ENCODE measurements around the gene IRX5. TPM values are rescaled to one million over a fixed set of nuclear protein-coding genes. Genes with fewer than 3 reads are reported as not detected.

IRX5 gene
- total RNA-seq, 1 donor from 2014 or later, result 17.4 TPM

DNA sequence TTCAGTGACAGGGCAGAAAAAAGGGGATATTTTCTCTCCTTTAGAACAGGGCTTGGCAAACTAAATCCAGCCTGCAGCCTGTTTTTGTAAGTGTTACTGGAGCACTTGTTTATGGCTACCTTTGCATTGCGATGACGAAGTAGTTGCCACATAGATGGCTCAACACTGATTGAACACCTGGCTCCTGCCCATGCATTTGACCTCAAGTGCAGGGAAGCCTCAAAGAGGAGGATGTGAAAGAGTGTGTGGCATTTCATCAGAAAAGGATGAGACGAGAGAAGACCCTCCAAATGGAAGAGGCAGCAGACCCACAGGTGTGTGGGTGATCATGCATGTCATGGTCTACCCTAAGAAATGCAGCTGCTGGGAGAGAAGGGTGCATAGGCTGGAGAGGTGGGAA lies 32.7 kb upstream of the IRX5 start:
- no peak overlapping the region for H3K4me3 ChIP-seq (ENCODE audit: low read depth, low read length)
- no peak for DNase-seq (ENCODE audit: low read depth)
- TF ChIP-seq, protein P1, sequence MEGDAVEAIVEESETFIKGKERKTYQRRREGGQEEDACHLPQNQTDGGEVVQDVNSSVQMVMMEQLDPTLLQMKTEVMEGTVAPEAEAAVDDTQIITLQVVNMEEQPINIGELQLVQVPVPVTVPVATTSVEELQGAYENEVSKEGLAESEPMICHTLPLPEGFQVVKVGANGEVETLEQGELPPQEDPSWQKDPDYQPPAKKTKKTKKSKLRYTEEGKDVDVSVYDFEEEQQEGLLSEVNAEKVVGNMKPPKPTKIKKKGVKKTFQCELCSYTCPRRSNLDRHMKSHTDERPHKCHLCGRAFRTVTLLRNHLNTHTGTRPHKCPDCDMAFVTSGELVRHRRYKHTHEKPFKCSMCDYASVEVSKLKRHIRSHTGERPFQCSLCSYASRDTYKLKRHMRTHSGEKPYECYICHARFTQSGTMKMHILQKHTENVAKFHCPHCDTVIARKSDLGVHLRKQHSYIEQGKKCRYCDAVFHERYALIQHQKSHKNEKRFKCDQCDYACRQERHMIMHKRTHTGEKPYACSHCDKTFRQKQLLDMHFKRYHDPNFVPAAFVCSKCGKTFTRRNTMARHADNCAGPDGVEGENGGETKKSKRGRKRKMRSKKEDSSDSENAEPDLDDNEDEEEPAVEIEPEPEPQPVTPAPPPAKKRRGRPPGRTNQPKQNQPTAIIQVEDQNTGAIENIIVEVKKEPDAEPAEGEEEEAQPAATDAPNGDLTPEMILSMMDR (conservative IDR thresholded peaks at IDR 0.05; ENCODE audit: low read depth, low read length), result no peak

DNA sequence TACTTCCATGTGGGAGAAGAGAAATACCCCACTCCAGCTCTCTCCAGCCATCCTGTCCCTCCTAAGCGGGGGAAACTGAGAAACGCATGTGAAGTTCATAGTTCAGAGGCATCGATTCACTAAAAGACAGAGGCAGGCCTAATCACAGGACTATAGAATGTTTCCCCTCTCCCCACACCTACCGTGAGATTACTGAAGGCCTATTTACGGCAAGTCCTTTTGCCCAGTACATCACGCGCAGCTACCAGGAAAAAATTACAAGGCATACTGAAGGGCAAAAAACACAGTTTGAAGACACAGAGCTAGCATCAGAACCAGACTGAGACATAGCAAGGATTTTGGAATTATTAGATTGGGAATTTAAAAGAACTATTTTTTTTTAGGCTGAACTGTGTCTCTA lies 29.1 kb upstream of the IRX5 start:
- no peak for DNase-seq (ENCODE audit: low read depth)
- TF ChIP-seq, protein P1 (conservative IDR thresholded peaks at IDR 0.05; ENCODE audit: low read depth, low read length), result no peak
- H3K4me3 ChIP-seq (ENCODE audit: low read depth, low read length), result no peak overlapping the region

DNA sequence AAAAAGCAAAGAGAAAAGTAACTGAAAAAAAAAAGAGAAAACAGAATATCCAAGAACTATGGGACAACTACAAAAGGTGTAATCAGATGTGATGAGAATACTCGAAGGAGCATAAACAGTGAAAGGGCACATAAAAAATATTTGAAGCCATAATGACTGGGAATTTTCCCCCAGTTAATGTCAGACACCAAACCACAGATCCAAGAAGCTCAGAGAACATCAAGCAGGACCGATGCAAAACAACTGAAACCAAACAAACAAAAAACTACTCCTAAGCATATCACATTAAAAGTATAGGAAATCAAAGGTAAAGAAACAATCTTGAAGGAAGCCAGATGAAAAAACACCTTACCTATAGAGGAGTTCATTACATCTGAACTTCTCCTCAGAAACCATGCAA lies 27.6 kb upstream of the IRX5 start:
- TF ChIP-seq, protein P1 (conservative IDR thresholded peaks at IDR 0.05; ENCODE audit: low read depth, low read length), result no peak
- no peak for DNase-seq (ENCODE audit: low read depth)
- no peak overlapping the region for H3K4me3 ChIP-seq (ENCODE audit: low read depth, low read length)

DNA sequence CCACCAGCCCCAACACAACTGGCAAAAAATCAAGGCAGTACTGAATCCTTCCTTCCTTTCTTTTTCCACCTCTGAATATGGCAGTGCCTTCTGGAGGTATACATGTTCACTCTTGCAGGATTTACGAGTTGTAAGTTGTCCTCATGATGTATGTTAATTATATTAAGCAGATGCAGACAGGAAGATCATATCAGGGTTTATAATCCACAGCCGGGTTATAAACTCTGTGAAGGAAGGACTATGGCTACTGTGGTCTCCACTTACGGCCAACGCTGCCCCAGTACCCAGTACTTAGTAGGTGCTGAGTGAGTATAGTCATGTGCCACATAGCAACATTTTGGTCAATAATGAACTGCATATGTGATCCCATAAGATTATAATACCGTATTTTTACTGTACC lies 19.6 kb upstream of the IRX5 start:
- TF ChIP-seq, protein P1 (conservative IDR thresholded peaks at IDR 0.05; ENCODE audit: low read depth, low read length), result no peak
- H3K4me3 ChIP-seq (ENCODE audit: low read depth, low read length), result no peak overlapping the region
- DNase-seq (ENCODE audit: low read depth), result no peak

DNA sequence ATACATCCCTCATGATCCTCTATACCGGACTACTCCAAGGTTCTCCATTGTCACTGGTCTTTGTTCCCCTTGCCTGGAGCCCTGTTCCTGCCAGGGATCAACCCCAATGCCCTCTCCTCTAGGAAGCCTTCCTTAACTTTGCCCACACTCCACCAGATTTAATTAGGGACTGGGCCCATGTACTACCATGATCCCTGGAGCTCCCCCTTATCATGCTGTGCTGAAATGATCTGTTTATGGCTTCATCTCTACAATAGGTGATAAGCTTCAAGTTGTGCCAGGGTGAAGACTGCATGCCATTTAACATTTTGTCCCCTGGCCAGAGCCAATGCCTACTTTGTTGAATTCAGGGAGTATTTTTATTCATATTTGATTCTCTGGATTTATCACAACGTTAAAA lies 17.9 kb upstream of the IRX5 start:
- no peak overlapping the region for H3K4me3 ChIP-seq (ENCODE audit: low read depth, low read length)
- TF ChIP-seq, protein P1 (conservative IDR thresholded peaks at IDR 0.05; ENCODE audit: low read depth, low read length), result no peak
- no peak for DNase-seq (ENCODE audit: low read depth)

DNA sequence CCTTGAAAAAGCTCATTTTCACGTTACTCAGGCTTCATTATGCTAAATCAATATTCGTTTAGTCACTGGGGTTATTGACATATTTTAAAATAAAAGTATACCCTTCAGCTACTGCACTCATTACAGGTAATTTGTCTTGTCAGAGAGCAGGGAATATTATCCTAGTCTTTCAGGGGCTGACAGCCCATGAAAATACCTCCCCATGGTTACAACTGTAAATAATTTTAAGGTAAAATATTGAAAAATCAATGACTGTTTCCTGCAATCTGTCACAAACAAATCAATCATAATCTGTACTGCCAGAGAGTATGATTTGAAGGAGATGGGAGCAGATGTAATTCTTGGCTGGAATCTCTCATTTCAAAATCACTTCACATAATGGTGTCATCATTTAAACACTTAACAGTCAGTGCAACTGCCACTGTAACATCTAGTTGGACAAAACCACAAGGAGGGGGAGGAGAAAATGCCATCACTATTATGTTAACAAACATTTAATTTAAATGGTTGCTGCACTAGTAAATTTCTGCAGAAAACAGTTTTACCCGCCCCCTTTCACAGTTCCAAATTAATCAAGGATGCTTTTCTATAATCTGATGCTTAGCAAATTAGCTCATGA lies 9.3 kb upstream of the IRX5 start:
- TF ChIP-seq, protein P1 (conservative IDR thresholded peaks at IDR 0.05; ENCODE audit: low read depth, low read length), result no peak
- H3K4me3 ChIP-seq (ENCODE audit: low read depth, low read length), result no peak overlapping the region
- no peak for DNase-seq (ENCODE audit: low read depth)

DNA sequence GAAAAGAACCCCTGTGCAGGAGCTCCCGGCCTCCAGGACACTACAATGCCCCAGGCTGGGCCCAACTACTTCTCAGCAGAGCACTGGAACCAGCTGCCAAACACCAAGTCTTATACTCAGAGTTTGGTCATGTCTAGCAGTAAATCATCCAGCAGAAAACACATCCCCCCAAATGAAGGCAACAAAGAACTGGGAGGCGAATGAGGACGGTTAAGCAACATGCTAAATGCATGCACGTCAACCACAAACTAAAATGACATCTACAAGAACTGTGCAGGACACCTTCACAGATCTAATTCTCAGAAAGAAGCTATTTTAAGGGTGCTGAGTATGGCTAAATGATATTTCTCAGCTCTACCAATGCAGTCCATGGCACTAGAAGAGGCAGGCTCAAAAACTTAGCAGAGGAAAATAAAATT lies 7.6 kb upstream of the IRX5 start:
- DNase-seq (ENCODE audit: low read depth), result no peak
- no peak overlapping the region for H3K4me3 ChIP-seq (ENCODE audit: low read depth, low read length)
- TF ChIP-seq, protein P1 (conservative IDR thresholded peaks at IDR 0.05; ENCODE audit: low read depth, low read length), result no peak

All from epithelial cell of proximal tubule (primary cell).